G401.6 (cell line): ENCODE results near the gene HEXD.
"Not testable (repeated sequence)": the region's sequence is repeated elsewhere in the genome, so short reads cannot be mapped to it uniquely, and the experiment has no call there.

Experiments used
- FAIRE-seq: peaks from 2 replicates; lab custom pipeline; 2012; peaks lifted over from hg19 to GRCh38; lab: Jason Lieb, UNC

The HEXD gene

GRCh38 chr17:82458885-82459424 lies 40.8 kb downstream of the HEXD start:
- FAIRE-seq: no peak

- not testable (repeated sequence) for FAIRE-seq
Measured at GRCh38 chr17:82459936-82460335, 41.8 kb downstream of the HEXD start.

GRCh38 chr17:82461827-82462524 lies 43.8 kb downstream of the HEXD start:
- no peak for FAIRE-seq

GRCh38 chr17:82463391-82463790 lies 45.2 kb downstream of the HEXD start:
- no peak for FAIRE-seq

GRCh38 chr17:82463925-82464566 lies 45.9 kb downstream of the HEXD start:
- FAIRE-seq: no peak

GRCh38 chr17:82464567-82464929 lies 46.4 kb downstream of the HEXD start:
- FAIRE-seq: no peak

GRCh38 chr17:82465023-82465603 lies 47.0 kb downstream of the HEXD start:
- no peak for FAIRE-seq

GRCh38 chr17:82468692-82469091 lies 50.5 kb downstream of the HEXD start:
- FAIRE-seq: no peak

- FAIRE-seq: no peak
Measured at GRCh38 chr17:82470065-82470464, 51.9 kb downstream of the HEXD start.

GRCh38 chr17:82474223-82475010 lies 56.3 kb downstream of the HEXD start:
- no peak for FAIRE-seq

- no peak for FAIRE-seq
Measured at GRCh38 chr17:82475458-82475857, 57.3 kb downstream of the HEXD start.

GRCh38 chr17:82477934-82478333 lies 59.8 kb downstream of the HEXD start:
- FAIRE-seq: no peak

- no peak for FAIRE-seq
Measured at GRCh38 chr17:82479602-82480001, 61.5 kb downstream of the HEXD start.

GRCh38 chr17:82480318-82480717 lies 62.2 kb downstream of the HEXD start:
- no peak for FAIRE-seq

GRCh38 chr17:82483204-82483660 lies 65.1 kb downstream of the HEXD start:
- no peak for FAIRE-seq

- no peak for FAIRE-seq
Measured at GRCh38 chr17:82483836-82484235, 65.7 kb downstream of the HEXD start.

GRCh38 chr17:82486231-82487094 lies 68.3 kb downstream of the HEXD start:
- FAIRE-seq: no peak

- FAIRE-seq: no peak
Measured at GRCh38 chr17:82487910-82488309, 69.8 kb downstream of the HEXD start.

- FAIRE-seq: no peak
Measured at GRCh38 chr17:82489117-82489516, 71.0 kb downstream of the HEXD start.

- FAIRE-seq: no peak
Measured at GRCh38 chr17:82489851-82490511, 71.8 kb downstream of the HEXD start.
